Stromal cell of bone marrow (primary cell): ENCODE results near the gene ARID4B.

ENCODE experiments used
- DNase-seq: peaks from one replicate; pipeline ENCODE4 v3.0.0-alpha.2; 2012; ENCODE audit warnings: low read depth

Gene ARID4B

DNA sequence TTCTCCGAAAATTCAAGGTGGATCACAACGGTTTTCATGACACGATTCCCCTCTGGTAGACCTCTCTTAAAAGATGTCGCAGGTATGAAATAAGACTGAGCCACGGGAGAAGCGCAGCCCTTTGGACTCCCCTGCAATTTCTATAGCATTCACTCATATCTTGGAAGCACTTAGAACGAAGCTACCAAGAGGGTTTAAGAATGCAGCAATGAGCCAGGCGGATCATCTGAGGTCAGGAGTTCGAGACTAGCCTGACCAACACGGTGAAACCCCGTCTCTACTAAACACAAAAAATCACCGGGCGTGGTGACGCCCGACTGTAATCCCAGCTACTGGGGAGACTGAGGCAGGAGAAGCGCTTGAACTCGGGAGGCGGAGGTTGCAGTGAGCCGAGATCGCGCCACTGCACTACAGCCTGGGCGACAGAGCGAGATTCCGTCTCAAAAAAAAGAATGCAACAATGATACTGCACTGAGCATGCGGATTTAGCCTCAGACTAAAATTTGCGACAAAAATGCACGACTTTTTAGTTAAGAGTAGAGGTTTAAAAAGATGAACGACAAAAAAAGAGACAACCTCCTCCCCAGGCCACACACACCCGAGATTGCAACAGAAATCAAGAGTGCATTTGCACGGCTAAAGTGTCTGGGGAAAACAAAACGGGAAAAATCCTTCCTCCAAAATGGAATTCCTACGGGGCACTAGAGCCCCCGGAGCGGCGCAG is 200.1 kb downstream of the ARID4B start:
- DNase-seq: no peak

DNA sequence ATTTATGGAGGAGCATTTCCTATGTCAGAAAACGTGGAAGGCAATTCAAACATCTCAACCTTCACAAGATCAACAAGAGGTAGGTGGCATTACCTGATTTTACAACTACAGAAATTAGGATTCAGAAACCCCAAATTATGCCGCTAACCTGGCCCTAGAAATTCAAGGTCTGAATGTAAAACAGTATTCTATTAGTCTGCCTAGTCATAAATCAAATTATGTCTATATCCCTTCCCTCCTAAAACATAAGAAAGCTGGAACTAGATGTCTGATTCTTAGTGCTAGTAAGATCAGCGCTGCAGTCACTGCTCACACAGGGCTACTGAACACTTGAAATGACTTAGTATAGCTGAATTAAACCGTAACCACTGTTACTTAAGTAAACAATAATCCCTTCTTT is 200.8 kb downstream of the ARID4B start:
- DNase-seq: no peak

DNA sequence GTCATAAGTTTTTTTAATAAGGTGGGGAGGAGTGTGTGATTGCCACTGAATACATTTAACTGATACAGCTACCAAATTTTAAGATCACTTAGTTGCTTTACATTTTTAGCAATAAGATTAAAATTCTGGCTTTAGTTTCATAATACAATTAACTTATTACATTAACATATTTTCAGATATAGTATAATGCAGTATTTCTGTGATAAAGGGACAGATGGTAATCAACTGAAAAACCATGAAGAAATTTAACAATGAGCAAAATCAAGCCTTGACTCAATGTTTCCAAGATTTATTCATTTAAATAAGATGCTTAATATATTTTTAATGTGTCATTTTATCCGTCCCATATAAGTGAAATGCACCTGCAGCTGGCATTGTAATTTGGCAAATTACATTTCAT is 203.3 kb downstream of the ARID4B start:
- no peak for DNase-seq

- DNase-seq: no peak
These were observed 203.9 kb downstream of the ARID4B start for GRCh38 chr1:235124111-235124510.

DNA sequence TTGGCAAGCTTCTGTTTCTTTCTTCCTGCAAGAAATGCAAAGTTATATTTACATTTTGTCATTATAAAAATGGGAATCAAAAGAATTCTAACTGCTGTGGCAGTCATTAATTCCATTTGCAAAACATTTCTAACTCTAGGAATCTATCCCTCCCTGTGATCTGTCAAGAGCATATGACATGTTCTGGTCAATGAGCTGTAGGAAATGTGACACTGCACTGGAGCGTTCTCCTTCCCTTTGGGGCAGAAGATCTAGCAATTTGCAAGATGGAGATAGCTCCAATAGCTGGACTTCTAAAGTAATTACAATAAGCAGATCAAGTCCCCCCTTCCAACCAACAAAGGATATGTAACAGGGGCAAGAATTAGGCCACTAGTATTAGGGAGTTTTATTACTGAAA is 205.6 kb downstream of the ARID4B start:
- no peak for DNase-seq
